Mammary microvascular endothelial cell (primary cell): ENCODE data around the gene BEND5. TPM values are rescaled to one million over a fixed set of nuclear protein-coding genes. Genes with fewer than 3 reads are reported as not detected.

Experiments used
- total RNA-seq: library from RNA; depleted of rRNA; stranded (reverse); fragments of >200 nt; gene quantifications from 2 replicates; pipeline ENCODE4 v1.2.3, GENCODE V29; 2015

Gene BEND5, protein sequence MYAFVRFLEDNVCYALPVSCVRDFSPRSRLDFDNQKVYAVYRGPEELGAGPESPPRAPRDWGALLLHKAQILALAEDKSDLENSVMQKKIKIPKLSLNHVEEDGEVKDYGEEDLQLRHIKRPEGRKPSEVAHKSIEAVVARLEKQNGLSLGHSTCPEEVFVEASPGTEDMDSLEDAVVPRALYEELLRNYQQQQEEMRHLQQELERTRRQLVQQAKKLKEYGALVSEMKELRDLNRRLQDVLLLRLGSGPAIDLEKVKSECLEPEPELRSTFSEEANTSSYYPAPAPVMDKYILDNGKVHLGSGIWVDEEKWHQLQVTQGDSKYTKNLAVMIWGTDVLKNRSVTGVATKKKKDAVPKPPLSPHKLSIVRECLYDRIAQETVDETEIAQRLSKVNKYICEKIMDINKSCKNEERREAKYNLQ
- total RNA-seq, result 3.9 TPM in 1 of 2 replicates, not detected in the other

DNA sequence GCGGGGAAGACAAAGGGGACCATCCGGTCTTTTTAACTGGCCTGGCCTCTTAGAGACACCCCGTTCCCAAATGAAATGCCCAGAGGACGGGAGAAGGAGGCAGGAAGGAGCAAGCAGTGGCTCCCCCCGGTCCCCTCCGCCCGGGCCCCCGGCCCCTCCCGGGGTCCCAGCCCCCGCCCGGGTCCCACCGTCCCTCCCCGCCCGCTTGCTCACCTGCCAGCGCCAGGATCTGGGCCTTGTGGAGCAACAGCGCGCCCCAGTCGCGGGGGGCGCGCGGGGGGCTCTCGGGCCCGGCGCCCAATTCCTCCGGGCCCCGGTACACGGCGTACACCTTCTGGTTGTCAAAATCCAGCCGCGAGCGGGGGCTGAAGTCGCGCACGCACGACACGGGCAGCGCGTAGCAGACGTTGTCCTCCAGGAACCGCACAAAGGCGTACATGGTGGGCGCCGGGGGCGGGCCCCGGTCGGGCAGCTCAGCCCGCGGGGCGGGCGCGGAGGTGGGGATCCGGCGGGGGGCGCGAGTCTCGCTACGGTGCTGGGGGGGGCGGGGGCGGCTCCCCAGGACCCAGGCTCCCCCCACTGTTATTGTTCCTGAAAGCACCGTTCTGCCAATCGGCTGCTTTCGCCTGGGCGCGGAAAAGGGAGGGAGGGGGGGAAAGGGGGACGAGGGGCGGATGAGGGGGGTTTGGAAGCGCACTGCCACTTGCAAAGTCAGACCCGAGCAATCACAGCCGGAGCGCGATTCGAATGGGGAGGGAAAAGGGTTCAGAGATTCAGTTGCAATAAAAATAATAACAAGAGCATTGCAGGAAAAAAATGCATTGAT lies at the start of gene BEND5:
TSS of gene BEND5 (minus strand) at position 499 of the 826 bp plus-strand sequence. CDS start at position 439, 60 bp downstream.

